CD4-positive, alpha-beta T cell (primary cell): ENCODE data around the gene HSH2D. TPM values are rescaled to one million over a fixed set of nuclear protein-coding genes. Genes with fewer than 3 reads are reported as not detected.

Experiments
- ATAC-seq: fragments of 200-7000 bp; cut with Tn5 transposase; one replicate; pipeline ENCODE4 v1.10.0; 2022; ENCODE audit warnings: mild to moderate bottlenecking; ENCODE audit not compliant: poor library complexity
- CTCF ChIA-PET: fragments of 350-600 bp; sonication (Branson Sonifier 250); formaldehyde crosslinking; loops from one replicate; lab custom pipeline; 2021; ENCODE audit warnings: antibody characterized with exemption, inconsistent platforms; lab: Charles Lee
- POLR2A ChIA-PET: fragments of 350-600 bp; sonication (Branson Sonifier 250); formaldehyde crosslinking; loops from one replicate; lab custom pipeline; 2021; ENCODE audit warnings: antibody characterized with exemption, inconsistent platforms; lab: Charles Lee
- DNase-seq, 14 experiments: peaks; one replicate each; pipeline ENCODE4 v3.0.0-alpha.2; 2013 to 2020; ENCODE audit warnings: mixed read lengths in 2 of 14
- H3K27ac ChIP-seq, 2 donors: one replicate each; pipeline versions ENCODE4 v1.5.1 to v1.7.0; 2013; ENCODE audit warnings: low read length in 2 of 2, low read depth in 1 of 2, mild to moderate bottlenecking in 1 of 2
- H3K27me3 ChIP-seq, 2 experiments: 1 replicate in 1 of 2; 2 replicates in 1 of 2; pipeline versions ENCODE4 v1.6.1 to v1.7.0; 2013; ENCODE audit warnings: low read length in 2 of 2, control low read depth in 1 of 2, mild to moderate bottlenecking in 1 of 2, moderate library complexity in 1 of 2; ENCODE audit not compliant: insufficient read depth in 2 of 2, control insufficient read depth in 1 of 2
- H3K36me3 ChIP-seq: one replicate; pipeline ENCODE4 v1.6.1; 2013; ENCODE audit warnings: low read length, control low read depth; ENCODE audit not compliant: insufficient read depth
- H3K4me1 ChIP-seq: one replicate; pipeline ENCODE4 v1.6.1; 2013; ENCODE audit warnings: low read length, control low read depth; ENCODE audit not compliant: insufficient read depth
- H3K4me3 ChIP-seq: one replicate; pipeline ENCODE4 v1.5.1; 2013; ENCODE audit warnings: mild to moderate bottlenecking, low read length, moderate library complexity
- H3K9me3 ChIP-seq, 2 experiments: 1 replicate in 1 of 2; 2 replicates in 1 of 2; pipeline versions ENCODE4 v1.6.1 to v1.7.0; 2013; ENCODE audit warnings: low read length in 2 of 2, mild to moderate bottlenecking in 2 of 2, control low read depth in 1 of 2, moderate library complexity in 1 of 2; ENCODE audit not compliant: control insufficient read depth in 1 of 2, insufficient read depth in 1 of 2
- H3K27ac Mint-ChIP-seq: one replicate; pipeline ENCODE4 v1.8.0; 2020; ENCODE audit warnings: mixed read lengths
- H3K27me3 Mint-ChIP-seq: one replicate; pipeline ENCODE4 v1.8.0; 2021; ENCODE audit warnings: mixed read lengths
- H3K36me3 Mint-ChIP-seq: one replicate; pipeline ENCODE4 v1.8.0; 2021; ENCODE audit warnings: low read depth, mixed read lengths
- H3K4me1 Mint-ChIP-seq: one replicate; pipeline ENCODE4 v1.8.0; 2021; ENCODE audit warnings: low read depth, mixed read lengths
- H3K4me3 Mint-ChIP-seq: one replicate; pipeline ENCODE4 v1.8.0; 2020; ENCODE audit warnings: mild to moderate bottlenecking, mixed read lengths
- H3K9me3 Mint-ChIP-seq: one replicate; pipeline ENCODE4 v1.8.0; 2020; ENCODE audit warnings: mixed read lengths
- intact Hi-C, 2 experiments: fragments of 100-400 bp; cut with DNase I in 1 of 2; cut with micrococcal nuclease in 1 of 2; formaldehyde crosslinking; loops; one replicate each; pipeline versions ENCODE4 v1.15.1 to v1.9.0; 2023 to 2025; cut with DNase I, micrococcal nuclease
- total RNA-seq, 174 experiments: library from RNA in 2 of 174; stranded (reverse) in 2 of 174; gene quantifications; one replicate each; pipeline ENCODE4 v1.2.3 and lab custom pipeline; 2021 to 2026
- TF ChIP-seq, protein P1 (sequence below): fragments of 200-600 bp; IDR thresholded peaks from one replicate; pipeline ENCODE4 v1.8.0; 2022; ENCODE audit warnings: antibody characterized with exemption, mild to moderate bottlenecking

HSH2D gene
- total RNA-seq, 2 experiments from 2014 or later: 46.0 to 46.9 TPM

GRCh38 chr19:16191216-16191908 is 47.9 kb downstream of the HSH2D start:
- CTCF ChIA-PET: no interaction called here

GRCh38 chr19:16193466-16193865 is 50.0 kb downstream of the HSH2D start:
- TF ChIP-seq, protein P1, sequence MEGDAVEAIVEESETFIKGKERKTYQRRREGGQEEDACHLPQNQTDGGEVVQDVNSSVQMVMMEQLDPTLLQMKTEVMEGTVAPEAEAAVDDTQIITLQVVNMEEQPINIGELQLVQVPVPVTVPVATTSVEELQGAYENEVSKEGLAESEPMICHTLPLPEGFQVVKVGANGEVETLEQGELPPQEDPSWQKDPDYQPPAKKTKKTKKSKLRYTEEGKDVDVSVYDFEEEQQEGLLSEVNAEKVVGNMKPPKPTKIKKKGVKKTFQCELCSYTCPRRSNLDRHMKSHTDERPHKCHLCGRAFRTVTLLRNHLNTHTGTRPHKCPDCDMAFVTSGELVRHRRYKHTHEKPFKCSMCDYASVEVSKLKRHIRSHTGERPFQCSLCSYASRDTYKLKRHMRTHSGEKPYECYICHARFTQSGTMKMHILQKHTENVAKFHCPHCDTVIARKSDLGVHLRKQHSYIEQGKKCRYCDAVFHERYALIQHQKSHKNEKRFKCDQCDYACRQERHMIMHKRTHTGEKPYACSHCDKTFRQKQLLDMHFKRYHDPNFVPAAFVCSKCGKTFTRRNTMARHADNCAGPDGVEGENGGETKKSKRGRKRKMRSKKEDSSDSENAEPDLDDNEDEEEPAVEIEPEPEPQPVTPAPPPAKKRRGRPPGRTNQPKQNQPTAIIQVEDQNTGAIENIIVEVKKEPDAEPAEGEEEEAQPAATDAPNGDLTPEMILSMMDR: no peak
- H3K27ac Mint-ChIP-seq: no peak overlapping the region
- H3K27me3 ChIP-seq: no peaks in the 10 kb centered on the region
- no peak for ATAC-seq
- H3K9me3 ChIP-seq: no peaks in the 10 kb centered on the region
- intact Hi-C loops: no loop called here
- H3K4me1 ChIP-seq: peaks cover 15% of the 10 kb centered on the region
- POLR2A ChIA-PET: interaction anchor here (1.6 kb wide), 1 partner anchor 8 kb away, joined by 7 read pairs; the partner anchor contains the start of gene FAM32A
- H3K4me3 ChIP-seq: no peak overlapping the region
- H3K4me1 Mint-ChIP-seq: peaks cover 13% of the 10 kb centered on the region
- CTCF ChIA-PET: no interaction called here
- H3K36me3 Mint-ChIP-seq: peaks cover 48% of the 10 kb centered on the region
- H3K36me3 ChIP-seq: peaks cover 36% of the 10 kb centered on the region
- H3K27me3 Mint-ChIP-seq: no peaks in the 10 kb centered on the region
- no peaks in the 10 kb centered on the region for H3K9me3 Mint-ChIP-seq
- DNase-seq: no peak
- H3K4me3 Mint-ChIP-seq: no peak overlapping the region
- H3K27ac ChIP-seq: no peak overlapping the region

More at GRCh38 chr19:16191216-16191908, 47.9 kb downstream of the HSH2D start:
- Histone ChIP-seq H3K27ac (no peak overlapping the region), H3K4me3 (no peak overlapping the region), H3K4me1 (peaks cover 19% of the 10 kb centered on the region), H3K36me3 (peaks cover 51% of the 10 kb centered on the region), H3K27me3 (no peaks in the 10 kb centered on the region), H3K9me3 (no peaks in the 10 kb centered on the region)
- H3K4me1 Mint-ChIP-seq: peaks cover 13% of the 10 kb centered on the region
- POLR2A ChIA-PET: no interaction called here
- H3K36me3 Mint-ChIP-seq: peaks cover 57% of the 10 kb centered on the region
- DNase-seq (no peak), ATAC-seq (no peak)
- intact Hi-C loops: no loop called here
- H3K9me3 Mint-ChIP-seq: no peaks in the 10 kb centered on the region
- TF ChIP-seq, protein P1: no peak
- no peak overlapping the region for H3K27ac Mint-ChIP-seq
- no peak overlapping the region for H3K4me3 Mint-ChIP-seq
- no peaks in the 10 kb centered on the region for H3K27me3 Mint-ChIP-seq

GRCh38 chr19:16197188-16197621 is 53.7 kb downstream of the HSH2D start:
- Histone ChIP-seq H3K27ac (peak overlapping the region; percentile 69 to 81), H3K36me3 (peaks cover 16% of the 10 kb centered on the region), H3K4me1 (peaks cover 35% of the 10 kb centered on the region), H3K27me3 (no peaks in the 10 kb centered on the region), H3K9me3 (no peaks in the 10 kb centered on the region), H3K4me3 (peak overlapping the region; percentile 90)
- POLR2A ChIA-PET: interaction anchor here (0.6 to 2.1 kb wide), 14 partner anchors 9 to 818 kb away, joined by 3 to 22 read pairs (median 5); partner anchors contain the start of genes AKAP8, FAM32A, HSH2D and KLF2
- TF ChIP-seq, protein P1: no peak
- peak overlapping the region; percentile 95 for H3K4me3 Mint-ChIP-seq
- H3K27me3 Mint-ChIP-seq: no peaks in the 10 kb centered on the region
- no peaks in the 10 kb centered on the region for H3K9me3 Mint-ChIP-seq
- CTCF ChIA-PET: interaction anchor here (0.8 kb wide), 3 partner anchors 9 to 220 kb away, joined by 3 to 5 read pairs (median 4); partner anchors contain the start of gene FAM32A
- no peak for DNase-seq
- H3K36me3 Mint-ChIP-seq: peaks cover 33% of the 10 kb centered on the region
- no peak for ATAC-seq
- peak overlapping the region; percentile 92 for H3K27ac Mint-ChIP-seq
- intact Hi-C loops: loop anchor here (1.0 to 5.0 kb wide), 6 partner anchors 12 to 360 kb away; partner anchors contain the start of genes FAM32A (in 2 of the 2), EPS15L1 (in 1 of the 2) and KLF2 (in 1 of the 2)
- peaks cover 37% of the 10 kb centered on the region for H3K4me1 Mint-ChIP-seq
